H9 (cell line): Measurements from ENCODE around the gene CPNE5. TPM values are rescaled to one million over a fixed set of nuclear protein-coding genes. Genes with fewer than 3 reads are reported as not detected.

Experiments used
- DNase-seq: peaks from one replicate; pipeline ENCODE4 v3.0.0-alpha.2; 2017
- H2AFZ ChIP-seq: one replicate; pipeline ENCODE4 v1.6.1; 2013; ENCODE audit warnings: mild to moderate bottlenecking, low read length, control low read depth, moderate library complexity
- H2AK5ac ChIP-seq: 2 replicates; pipeline ENCODE4 v1.6.1; 2013; ENCODE audit warnings: low read length, control low read depth, mixed read lengths; ENCODE audit not compliant: insufficient read length
- H2BK120ac ChIP-seq: one replicate; pipeline ENCODE4 v1.6.1; 2013; ENCODE audit warnings: low read depth, mild to moderate bottlenecking, low read length, control low read depth, inconsistent platforms; ENCODE audit not compliant: poor library complexity, severe bottlenecking
- H2BK12ac ChIP-seq: 2 replicates; pipeline ENCODE4 v1.6.1; 2013; ENCODE audit warnings: low read length, control low read depth, mixed read lengths, low read depth; ENCODE audit not compliant: insufficient read length
- H2BK15ac ChIP-seq: 2 replicates; pipeline ENCODE4 v1.6.1; 2013; ENCODE audit warnings: low read depth, low read length, control low read depth
- H2BK20ac ChIP-seq: one replicate; pipeline ENCODE4 v1.6.1; 2013; ENCODE audit warnings: low read depth, mild to moderate bottlenecking, low read length, control low read depth, inconsistent platforms; ENCODE audit not compliant: poor library complexity, severe bottlenecking
- H2BK5ac ChIP-seq: 2 replicates; pipeline ENCODE4 v1.6.1; 2013; ENCODE audit warnings: low read length, control low read depth, mixed read lengths; ENCODE audit not compliant: insufficient read length
- H3K14ac ChIP-seq: 2 replicates; pipeline ENCODE4 v1.6.1; 2013; ENCODE audit warnings: low read length, control low read depth; ENCODE audit not compliant: insufficient read depth
- H3K18ac ChIP-seq: 2 replicates; pipeline ENCODE4 v1.6.1; 2013; ENCODE audit warnings: low read depth, mild to moderate bottlenecking, mixed read lengths, low read length, control low read depth; ENCODE audit not compliant: insufficient read length
- H3K23ac ChIP-seq: 2 replicates; pipeline ENCODE4 v1.6.1; 2013; ENCODE audit warnings: low read length, control low read depth, mixed read lengths, low read depth; ENCODE audit not compliant: insufficient read length
- H3K23me2 ChIP-seq: 2 replicates; pipeline ENCODE4 v1.6.1; 2013; ENCODE audit warnings: low read depth, mild to moderate bottlenecking, mixed read lengths, low read length, control low read depth; ENCODE audit not compliant: insufficient read length, poor library complexity, severe bottlenecking
- H3K27ac ChIP-seq: 2 replicates; pipeline ENCODE4 v1.5.1; 2013; ENCODE audit warnings: low read length, control low read depth, mixed read lengths, low read depth; ENCODE audit not compliant: insufficient read length
- H3K27me3 ChIP-seq: 2 replicates; pipeline ENCODE4 v1.6.1; 2013; ENCODE audit warnings: low read length, control low read depth, inconsistent platforms; ENCODE audit not compliant: insufficient read depth
- H3K4ac ChIP-seq: 2 replicates; pipeline ENCODE4 v1.6.1; 2013; ENCODE audit warnings: low read depth, mild to moderate bottlenecking, control low read depth, inconsistent platforms, low read length, moderate library complexity
- H3K4me1 ChIP-seq: 2 replicates; pipeline ENCODE4 v1.6.1; 2013; ENCODE audit warnings: low read length, control low read depth, inconsistent platforms; ENCODE audit not compliant: insufficient read depth
- H3K4me2 ChIP-seq: 2 replicates; pipeline ENCODE4 v1.6.1; 2013; ENCODE audit warnings: low read length, control low read depth, mixed read lengths; ENCODE audit not compliant: insufficient read length, insufficient read depth
- H3K56ac ChIP-seq: 2 replicates; pipeline ENCODE4 v1.6.1; 2013; ENCODE audit warnings: low read depth, mild to moderate bottlenecking, mixed read lengths, low read length, control low read depth; ENCODE audit not compliant: insufficient read length
- H3K79me1 ChIP-seq: 2 replicates; pipeline ENCODE4 v1.6.1; 2013; ENCODE audit warnings: low read depth, mild to moderate bottlenecking, moderate library complexity, low read length, control low read depth, inconsistent platforms; ENCODE audit not compliant: insufficient read depth, poor library complexity, severe bottlenecking
- H3K79me2 ChIP-seq: 2 replicates; pipeline ENCODE4 v1.6.1; 2013; ENCODE audit warnings: low read length, control low read depth, inconsistent platforms; ENCODE audit not compliant: insufficient read depth
- H3K9ac ChIP-seq: 2 replicates; pipeline ENCODE4 v1.6.1; 2013; ENCODE audit warnings: low read length, control low read depth, mixed read lengths; ENCODE audit not compliant: insufficient read length; ENCODE audit errors: extremely low read depth
- H3K9me3 ChIP-seq: one replicate; pipeline ENCODE4 v1.6.1; 2013; ENCODE audit warnings: low read depth, low read length, inconsistent platforms; ENCODE audit not compliant: control insufficient read depth
- H3T11ph ChIP-seq: one replicate; pipeline ENCODE4 v1.6.1; 2013; ENCODE audit warnings: mild to moderate bottlenecking, low read length, control low read depth, inconsistent platforms
- H4K20me1 ChIP-seq: one replicate; pipeline ENCODE4 v1.6.1; 2013; ENCODE audit not compliant: control insufficient read depth, insufficient read length, insufficient read depth
- H4K5ac ChIP-seq: 2 replicates; pipeline ENCODE4 v1.6.1; 2013; ENCODE audit warnings: low read depth, mild to moderate bottlenecking, mixed read lengths, low read length, control low read depth; ENCODE audit not compliant: insufficient read length
- H4K8ac ChIP-seq: replicated peaks from 2 replicates; pipeline ENCODE4 v1.6.1; 2013; ENCODE audit warnings: low read length, control low read depth, mixed read lengths, low read depth; ENCODE audit not compliant: insufficient read length
- H4K91ac ChIP-seq: 2 replicates; pipeline ENCODE4 v1.6.1; 2013; ENCODE audit warnings: low read depth, mild to moderate bottlenecking, moderate library complexity, mixed read lengths, low read length, control low read depth; ENCODE audit not compliant: insufficient read length
- H3K27ac Mint-ChIP-seq, 3 experiments: 2 replicates in 2 of 3; 3 replicates in 1 of 3; pipeline ENCODE4 v1.8.0; 2020 to 2021; ENCODE audit warnings: mixed read lengths in 3 of 3, mild to moderate bottlenecking in 1 of 3, moderate library complexity in 1 of 3
- H3K27me3 Mint-ChIP-seq: 2 replicates; pipeline ENCODE4 v1.8.0; 2021; ENCODE audit warnings: low read depth, mild to moderate bottlenecking, moderate library complexity, mixed read lengths
- H3K36me3 Mint-ChIP-seq, 3 experiments: 2 replicates in 2 of 3; 3 replicates in 1 of 3; pipeline ENCODE4 v1.8.0; 2020 to 2021; ENCODE audit warnings: low read depth in 3 of 3, mixed read lengths in 3 of 3; ENCODE audit not compliant: insufficient read depth in 1 of 3
- H3K4me1 Mint-ChIP-seq, 2 experiments: 2 replicates each; pipeline ENCODE4 v1.8.0; 2020; ENCODE audit warnings: mixed read lengths in 2 of 2
- H3K4me3 Mint-ChIP-seq, 2 experiments: 2 replicates in 1 of 2; 3 replicates in 1 of 2; pipeline ENCODE4 v1.8.0; 2020 to 2021; ENCODE audit warnings: mild to moderate bottlenecking in 2 of 2, mixed read lengths in 2 of 2, moderate library complexity in 1 of 2
- H3K9me3 Mint-ChIP-seq, 2 experiments: 2 replicates in 1 of 2; 3 replicates in 1 of 2; pipeline ENCODE4 v1.8.0; 2020; ENCODE audit warnings: mild to moderate bottlenecking in 2 of 2, mixed read lengths in 2 of 2, moderate library complexity in 1 of 2
- CTCF ChIP-seq: fragments of 200-600 bp; sonication (generic); conservative IDR thresholded peaks from 3 replicates; pipeline ENCODE4 v1.8.0; 2021; ENCODE audit warnings: antibody characterized with exemption, mild to moderate bottlenecking
- WGBS: extraction: QIAGEN DNeasy Blood & Tissue Kit; methylation state at CpG from one replicate; pipeline ENCODE4 v1.1.7; 2013; ENCODE audit warnings: missing lambda C conversion rate, low lambda C conversion rate, mixed read lengths; ENCODE audit not compliant: insufficient read length; ENCODE audit errors: extremely low coverage; 5-methylcytosine and 5-hydroxymethylcytosine counted together
- total RNA-seq: library from RNA; stranded (reverse); gene quantifications from 2 replicates; pipeline ENCODE4 v1.2.1, GENCODE V29; 2021

Gene CPNE5
- total RNA-seq, 1 experiment from 2014 or later = 0.52 TPM

- Histone ChIP-seq H3K9me3 (no peaks in the 10 kb centered on the region), H3K27ac (no peak overlapping the region), H4K8ac (no peak overlapping the region), H2BK5ac (no peak overlapping the region), H3K9ac (no peak overlapping the region), H2BK12ac (no peak overlapping the region), H4K20me1 (no peaks in the 10 kb centered on the region), H3K56ac (no peak overlapping the region), H3K18ac (no peak overlapping the region), H3K4me1 (no peaks in the 10 kb centered on the region; the same call in 1 of the 2 replicates), H3K79me2 (no peaks in the 10 kb centered on the region), H2AK5ac (no peak overlapping the region), H2AFZ (no peak overlapping the region), H3K27me3 (no peaks in the 10 kb centered on the region), H2BK20ac (no peak overlapping the region), H4K5ac (no peak overlapping the region), H2BK15ac (no peak overlapping the region), H3T11ph (no peak overlapping the region), H3K23ac (no peak overlapping the region), H3K79me1 (no peaks in the 10 kb centered on the region), H3K14ac (no peak overlapping the region), H3K4me2 (no peak overlapping the region), H4K91ac (no peak overlapping the region), H2BK120ac (no peak overlapping the region), H3K4ac (no peak overlapping the region), H3K23me2 (no peaks in the 10 kb centered on the region)
- Mint-ChIP-seq H3K36me3 (no peaks in the 10 kb centered on the region), H3K9me3 (no peaks in the 10 kb centered on the region), H3K27me3 (no peaks in the 10 kb centered on the region; the same call in 1 of the 2 replicates), H3K27ac (no peak overlapping the region), H3K4me1 (peaks cover 3 to 5% of the 10 kb centered on the region in 2 experiments; a peak in 1 of 4 replicates), H3K4me3 (no peak overlapping the region)
- no peak for DNase-seq
- TF ChIP-seq CTCF = no peak
- WGBS = no CpG with 5 or more reads among the region's 12 CpGs
Measured at GRCh38 chr6:36717871-36718540, 121.2 kb downstream of the CPNE5 start.
